ENCODE measurements around the gene ZNF528.

Gene ZNF528

DNA sequence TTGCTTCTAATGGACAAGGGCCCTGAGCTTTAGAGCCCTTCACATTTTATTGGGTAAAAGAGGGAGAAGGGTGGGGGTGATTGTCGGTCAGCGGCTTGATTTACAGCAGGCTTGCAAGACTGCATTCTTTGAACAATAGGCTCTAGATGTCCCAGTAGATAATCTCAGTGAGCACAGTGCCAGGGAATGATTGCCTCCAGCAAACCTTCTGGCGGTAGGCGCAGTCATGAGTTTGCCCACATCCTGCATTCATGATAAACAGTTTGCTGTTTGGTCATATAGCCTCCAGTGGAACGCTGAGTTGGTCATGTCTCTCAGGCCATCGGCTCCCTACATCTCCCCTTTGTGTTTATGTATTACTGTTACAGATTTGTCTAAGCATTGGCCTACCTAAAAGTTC is 12.6 kb downstream of the ZNF528 start:
- DNase-seq (ENCODE audit: low spot score), result no peak
- TF ChIP-seq, protein P1, sequence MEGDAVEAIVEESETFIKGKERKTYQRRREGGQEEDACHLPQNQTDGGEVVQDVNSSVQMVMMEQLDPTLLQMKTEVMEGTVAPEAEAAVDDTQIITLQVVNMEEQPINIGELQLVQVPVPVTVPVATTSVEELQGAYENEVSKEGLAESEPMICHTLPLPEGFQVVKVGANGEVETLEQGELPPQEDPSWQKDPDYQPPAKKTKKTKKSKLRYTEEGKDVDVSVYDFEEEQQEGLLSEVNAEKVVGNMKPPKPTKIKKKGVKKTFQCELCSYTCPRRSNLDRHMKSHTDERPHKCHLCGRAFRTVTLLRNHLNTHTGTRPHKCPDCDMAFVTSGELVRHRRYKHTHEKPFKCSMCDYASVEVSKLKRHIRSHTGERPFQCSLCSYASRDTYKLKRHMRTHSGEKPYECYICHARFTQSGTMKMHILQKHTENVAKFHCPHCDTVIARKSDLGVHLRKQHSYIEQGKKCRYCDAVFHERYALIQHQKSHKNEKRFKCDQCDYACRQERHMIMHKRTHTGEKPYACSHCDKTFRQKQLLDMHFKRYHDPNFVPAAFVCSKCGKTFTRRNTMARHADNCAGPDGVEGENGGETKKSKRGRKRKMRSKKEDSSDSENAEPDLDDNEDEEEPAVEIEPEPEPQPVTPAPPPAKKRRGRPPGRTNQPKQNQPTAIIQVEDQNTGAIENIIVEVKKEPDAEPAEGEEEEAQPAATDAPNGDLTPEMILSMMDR (IDR thresholded peaks at IDR 0.05; ENCODE audit: extremely low read depth, missing control alignments), result no peak

DNA sequence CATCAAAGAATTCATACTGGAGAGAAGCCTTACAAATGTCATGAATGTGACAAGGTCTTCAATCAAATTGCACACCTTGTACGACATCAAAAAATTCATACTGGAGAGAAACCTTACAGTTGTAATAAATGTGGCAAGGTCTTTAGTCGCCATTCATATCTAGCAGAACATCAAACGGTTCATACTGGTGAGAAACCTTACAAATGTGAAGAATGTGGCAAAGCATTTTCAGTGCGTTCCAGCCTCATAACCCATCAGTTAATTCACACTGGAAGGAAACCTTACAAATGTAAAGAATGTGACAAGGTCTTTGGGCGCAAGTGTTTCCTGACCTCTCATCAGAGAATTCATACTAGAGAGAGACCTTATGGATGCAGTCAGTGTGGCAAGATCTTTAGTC is 18.1 kb downstream of the ZNF528 start:
- TF ChIP-seq, protein P1 (IDR thresholded peaks at IDR 0.05; ENCODE audit: extremely low read depth, missing control alignments), result no peak
- DNase-seq (ENCODE audit: low spot score), result no peak

DNA sequence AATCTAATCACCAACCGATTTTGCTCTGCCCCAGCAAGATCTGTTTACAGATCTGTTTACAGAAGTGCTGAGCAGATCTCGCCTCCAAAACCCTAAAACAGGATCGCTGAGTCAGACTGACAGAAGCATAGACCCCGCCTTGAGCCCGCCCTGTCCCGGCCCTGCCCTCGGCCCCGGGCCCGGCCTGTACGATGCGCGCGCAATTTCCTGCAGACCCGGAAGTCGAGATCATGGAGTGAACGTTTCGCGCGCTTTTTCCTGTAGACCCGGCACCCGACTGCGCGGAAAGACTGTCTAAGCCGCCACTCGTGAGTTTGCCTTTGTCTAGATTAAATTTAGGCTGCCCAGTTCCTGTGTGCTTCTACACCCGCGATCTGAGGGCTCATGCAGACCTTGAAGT is 31.3 kb downstream of the ZNF528 start, which contains the start of gene ZNF534:
Gene ZNF534, plus strand, starts transcription at position 212 of the 400 bp plus-strand sequence. CDS start 2,327 bp downstream, outside the sequence.
- TF ChIP-seq, protein P1 (IDR thresholded peaks at IDR 0.05; ENCODE audit: extremely low read depth, missing control alignments), result no peak

DNA sequence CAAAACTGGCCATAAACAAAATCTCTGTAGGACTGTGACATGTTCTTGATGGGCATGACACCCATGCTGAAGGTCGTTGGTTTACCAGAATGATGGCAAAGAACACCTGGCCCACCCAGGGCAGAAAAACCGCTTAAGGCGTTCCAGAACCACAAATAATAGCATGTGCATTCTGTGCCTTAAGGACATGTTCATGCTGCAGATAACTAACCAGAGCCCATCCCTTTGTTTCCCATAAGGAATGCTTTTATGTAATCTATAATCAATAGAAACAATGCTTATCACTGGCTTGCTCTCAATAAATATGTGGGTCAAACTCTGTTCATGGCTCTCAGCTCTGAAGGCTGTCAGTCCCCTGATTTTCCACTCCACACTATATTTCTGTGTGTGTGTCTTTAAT is 44.5 kb downstream of the ZNF528 start:
- no peak for DNase-seq (ENCODE audit: low spot score)
- TF ChIP-seq, protein P1 (IDR thresholded peaks at IDR 0.05; ENCODE audit: extremely low read depth, missing control alignments), result no peak

More for the DNA sequence above, 31.3 kb downstream of the ZNF528 start, which contains the start of gene ZNF534:
- DNase-seq (ENCODE audit: low spot score), result no peak

DNA sequence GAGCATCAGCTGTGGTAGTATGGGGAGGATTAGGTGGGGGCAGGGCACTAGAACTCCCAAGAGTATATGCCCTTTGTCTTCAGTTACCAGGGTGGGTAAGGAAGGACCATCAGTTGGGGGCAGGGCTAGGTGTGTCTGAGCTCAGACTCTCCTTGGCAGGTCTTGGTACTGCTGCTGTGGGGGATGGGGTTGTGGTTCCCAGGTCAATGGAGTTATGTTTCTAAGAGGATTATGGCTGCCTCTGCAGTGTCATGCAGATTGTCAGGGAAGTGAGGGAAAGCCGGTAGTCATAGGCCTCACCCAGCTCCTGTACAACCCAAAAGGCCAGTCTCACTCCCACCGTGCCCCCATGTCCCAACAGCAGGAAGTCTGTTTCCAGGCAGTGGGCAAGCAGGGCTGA is 46.9 kb downstream of the ZNF528 start:
- no peak for DNase-seq (ENCODE audit: low spot score)
- TF ChIP-seq, protein P1 (IDR thresholded peaks at IDR 0.05; ENCODE audit: extremely low read depth, missing control alignments), result no peak

DNA sequence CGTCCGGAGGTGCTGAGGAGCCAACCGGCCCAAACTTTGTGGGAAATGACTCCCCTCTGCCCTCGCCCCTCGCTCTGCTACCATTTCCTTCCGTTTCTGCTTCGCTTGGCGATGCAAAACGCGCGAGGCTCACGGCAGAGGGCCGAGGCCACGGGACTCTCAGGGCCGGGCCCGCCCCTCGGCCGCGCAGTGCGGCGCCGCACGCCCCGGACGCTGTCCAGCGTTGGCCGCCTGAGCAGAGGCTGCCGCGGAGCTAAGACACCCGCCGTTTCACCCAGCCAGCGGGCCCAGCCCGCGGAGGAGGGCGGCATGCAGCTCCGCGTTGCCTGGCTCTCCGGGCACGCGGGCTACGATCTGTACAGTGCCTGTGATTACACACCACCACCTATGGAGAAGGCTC is 53.6 kb downstream of the ZNF528 start:
- DNase-seq (ENCODE audit: low spot score), result no peak

DNA sequence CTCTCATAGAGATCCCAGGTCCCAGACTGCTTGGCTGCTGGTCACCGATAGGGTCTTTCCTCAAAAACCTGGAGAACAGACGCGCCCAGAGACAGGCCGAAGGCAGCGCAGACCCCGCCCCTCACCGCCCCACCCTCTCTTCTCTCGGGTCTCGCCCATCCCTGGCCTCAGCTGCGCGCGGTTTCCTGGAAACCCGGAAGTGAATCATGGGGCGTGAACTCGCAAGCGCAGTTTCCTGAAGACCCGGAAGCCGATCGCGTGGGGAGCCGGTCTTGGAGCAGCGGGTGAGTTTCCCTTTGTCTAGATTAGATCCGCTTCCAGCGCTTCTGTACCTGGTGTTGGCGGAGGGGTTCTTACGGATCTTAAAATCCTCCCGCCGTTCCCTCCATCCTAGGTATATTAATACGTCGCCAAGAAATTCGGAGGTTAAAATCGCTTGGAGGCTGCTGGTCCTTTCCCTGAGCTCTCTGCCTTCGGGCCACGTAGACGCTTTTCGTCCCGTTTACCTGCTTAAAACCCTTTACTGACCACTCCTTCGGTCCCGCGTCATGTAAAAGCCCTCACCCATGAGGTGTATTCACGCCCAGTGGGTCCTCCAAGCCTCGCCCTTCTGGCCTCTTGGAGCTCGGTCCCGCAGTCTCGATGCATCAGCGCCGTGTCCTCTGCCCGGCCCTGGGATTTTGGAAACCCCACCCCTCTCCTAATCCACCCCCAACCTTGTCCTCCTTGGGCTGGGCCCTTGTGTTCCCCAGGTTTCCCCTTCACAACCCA is 55.9 kb downstream of the ZNF528 start, which contains the start of gene ZNF578:
Gene ZNF578, plus strand, starts transcription at position 230 of the 771 bp plus-strand sequence. CDS start 48,293 bp downstream, outside the sequence.
- TF ChIP-seq, protein P1 (IDR thresholded peaks at IDR 0.05; ENCODE audit: extremely low read depth, missing control alignments), result no peak
- peak; percentile 71 for DNase-seq (ENCODE audit: low spot score)

More for the DNA sequence above, 53.6 kb downstream of the ZNF528 start:
- TF ChIP-seq, protein P1 (IDR thresholded peaks at IDR 0.05; ENCODE audit: extremely low read depth, missing control alignments), result no peak
